Transverse colon (tissue), 4 donors: ENCODE measurements around the gene GSTO1. TPM values are rescaled to one million over a fixed set of nuclear protein-coding genes. Genes with fewer than 3 reads are reported as not detected.

Experiments used
- DNase-seq: peaks from one replicate; pipeline ENCODE4 v3.0.0-alpha.2; 2019
- H3K27ac ChIP-seq, 4 donors: fragments of 200-600 bp; sonication (generic); 2 replicates each; pipeline ENCODE4 v1.5.1; 2016 to 2018; ENCODE audit warnings: inconsistent platforms in 4 of 4
- H3K27me3 ChIP-seq: fragments of 200-600 bp; sonication (generic); 2 replicates; pipeline ENCODE4 v1.5.1; 2017; ENCODE audit warnings: inconsistent platforms
- H3K36me3 ChIP-seq, 4 donors: fragments of 200-600 bp; sonication (generic); 2 replicates each; pipeline ENCODE4 v1.5.1; 2017 to 2019; ENCODE audit warnings: inconsistent platforms in 4 of 4
- H3K4me1 ChIP-seq, 4 donors: fragments of 200-600 bp; sonication (generic); 2 replicates each; pipeline ENCODE4 v1.5.1; 2017 to 2020; ENCODE audit warnings: inconsistent platforms in 4 of 4
- H3K4me3 ChIP-seq, 4 donors: fragments of 200-600 bp; sonication (generic); 1 replicate in 1 of 4; 2 replicates in 3 of 4; pipeline versions ENCODE4 v1.5.1 to v1.6.1; 2017 to 2019; ENCODE audit warnings: inconsistent platforms in 4 of 4
- H3K9me3 ChIP-seq, 2 donors: fragments of 200-600 bp; sonication (generic); 2 replicates each; pipeline ENCODE4 v1.5.1; 2017 to 2019; ENCODE audit warnings: inconsistent platforms in 2 of 2
- EP300 ChIP-seq: sonication (generic); formaldehyde crosslinking; IDR thresholded peaks from one replicate; pipeline ENCODE4 v1.6.1; 2017; ENCODE audit warnings: antibody characterized with exemption, low read depth
- POLR2A ChIP-seq: fragments of 450-650 bp; IDR thresholded peaks from one replicate; pipeline ENCODE4 v1.6.1; 2016; ENCODE audit warnings: antibody characterized with exemption, mild to moderate bottlenecking, moderate library complexity
- POLR2AphosphoS5 ChIP-seq, 3 donors: sonication (generic); formaldehyde crosslinking; IDR thresholded peaks; one replicate each; pipeline ENCODE4 v1.6.1; 2016; ENCODE audit warnings: antibody characterized with exemption in 3 of 3
- WGBS, 2 donors: methylation state at CpG; one replicate each; pipeline ENCODE4 v1.1.5; 2018; ENCODE audit warnings: low coverage in 1 of 2; 5-methylcytosine and 5-hydroxymethylcytosine counted together
- in situ Hi-C, 4 donors: fragments of 200-750 bp; cut with MboI; loops; one replicate each; pipeline versions ENCODE4 v1.15.0 to v1.15.1; 2017; ENCODE audit warnings: low sequenced_read_pairs in 3 of 4, low pct_ligation_motif_present in 1 of 4, low pct_unique_long_range_greater_than_20kb in 1 of 4
- intact Hi-C: fragments of 100-400 bp; cut with DNase I; formaldehyde crosslinking; loops from one replicate; pipeline ENCODE4 v1.15.1; 2023; ENCODE audit warnings: low total_unique reads
- total RNA-seq, 4 donors: library from RNA; depleted of rRNA; stranded (reverse); fragments of >200 nt; gene quantifications; one replicate each; pipeline ENCODE4 v1.1.0, GENCODE V29; 2016
- TF ChIP-seq, protein P1 (sequence below), 5 experiments: fragments of 200-600 bp in 3 of 5; fragments of 450-650 bp in 2 of 5; sonication (generic) in 3 of 5; IDR thresholded peaks; 1 replicate in 2 of 5; 2 replicates in 3 of 5; pipeline ENCODE4 v1.5.1; 2016 to 2017; ENCODE audit warnings: antibody characterized with exemption in 5 of 5, inconsistent platforms in 3 of 5, mild to moderate bottlenecking in 2 of 5, moderate library complexity in 1 of 5

GSTO1 gene
- 10 to 100 TPM; 21.3 to 66.2 (median 45.9) TPM for total RNA-seq

DNA sequence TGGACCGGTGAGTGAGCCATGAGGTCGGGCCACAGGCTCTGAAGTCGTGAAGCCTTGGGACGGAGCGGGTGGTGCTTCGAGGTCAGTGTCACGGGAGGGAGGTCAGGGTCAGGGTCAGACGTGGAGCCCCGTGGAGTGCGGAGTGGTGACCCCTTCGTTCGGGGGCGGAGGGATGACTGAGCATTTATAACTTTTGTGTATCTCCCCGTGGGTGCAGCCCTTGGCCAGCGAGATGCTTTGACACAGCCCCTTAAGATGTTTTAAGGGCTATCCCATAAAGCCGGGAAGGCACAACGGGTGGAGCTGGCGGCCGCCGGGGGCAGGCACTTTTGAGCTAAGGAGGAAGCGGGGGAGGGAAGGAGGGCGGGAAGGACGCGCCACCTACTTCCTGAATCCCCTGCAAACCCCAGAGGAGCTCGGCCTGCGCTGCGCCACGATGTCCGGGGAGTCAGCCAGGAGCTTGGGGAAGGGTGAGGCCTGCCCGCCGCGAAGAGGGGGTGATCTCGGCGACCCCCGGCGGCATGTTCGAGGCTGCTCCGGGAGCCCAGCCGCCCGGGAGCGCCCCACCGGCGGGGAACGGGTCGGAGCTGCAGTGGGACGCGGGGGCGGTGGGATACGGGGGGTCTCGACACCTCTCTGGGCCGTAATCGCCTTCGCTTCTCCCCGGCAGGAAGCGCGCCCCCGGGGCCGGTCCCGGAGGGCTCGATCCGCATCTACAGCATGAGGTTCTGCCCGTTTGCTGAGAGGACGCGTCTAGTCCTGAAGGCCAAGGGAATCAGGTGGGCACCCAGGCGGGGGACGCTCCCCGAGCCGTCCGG is at the start of gene GSTO1:
Gene GSTO1, plus strand, starts transcription at position 400 of the 818 bp plus-strand sequence. Its CDS starts 37 bp downstream, at position 437.
- 1% methylated on average over 48 of the region's 69 CpGs; no CpG with 5 or more reads in 1 of the 2 donors for WGBS, 2 donors
- peaks cover 8 to 56% (median 23%) of the 10 kb centered on the region in 4 donors for H3K4me1 ChIP-seq
- peak; percentile 82 for DNase-seq
- H3K4me3 ChIP-seq = peak within 1 kb of the TSS; percentile 62 to 90 (median 80)
- in situ Hi-C loops (no loop called here), intact Hi-C loops (no loop called here)
- peak within 1 kb of the TSS; percentile 95 to 99 (median 96) for H3K27ac ChIP-seq
- H3K9me3 ChIP-seq = no peaks in the 10 kb centered on the region
- peaks cover 0 to 18% (median 6%) of the 10 kb centered on the region in 4 donors for H3K36me3 ChIP-seq
- H3K27me3 ChIP-seq = no peaks in the 10 kb centered on the region
- peak; percentile 81 to 94 (median 89) for TF ChIP-seq POLR2AphosphoS5 (IDR thresholded peaks at IDR 0.05)
- TF ChIP-seq, protein P1, sequence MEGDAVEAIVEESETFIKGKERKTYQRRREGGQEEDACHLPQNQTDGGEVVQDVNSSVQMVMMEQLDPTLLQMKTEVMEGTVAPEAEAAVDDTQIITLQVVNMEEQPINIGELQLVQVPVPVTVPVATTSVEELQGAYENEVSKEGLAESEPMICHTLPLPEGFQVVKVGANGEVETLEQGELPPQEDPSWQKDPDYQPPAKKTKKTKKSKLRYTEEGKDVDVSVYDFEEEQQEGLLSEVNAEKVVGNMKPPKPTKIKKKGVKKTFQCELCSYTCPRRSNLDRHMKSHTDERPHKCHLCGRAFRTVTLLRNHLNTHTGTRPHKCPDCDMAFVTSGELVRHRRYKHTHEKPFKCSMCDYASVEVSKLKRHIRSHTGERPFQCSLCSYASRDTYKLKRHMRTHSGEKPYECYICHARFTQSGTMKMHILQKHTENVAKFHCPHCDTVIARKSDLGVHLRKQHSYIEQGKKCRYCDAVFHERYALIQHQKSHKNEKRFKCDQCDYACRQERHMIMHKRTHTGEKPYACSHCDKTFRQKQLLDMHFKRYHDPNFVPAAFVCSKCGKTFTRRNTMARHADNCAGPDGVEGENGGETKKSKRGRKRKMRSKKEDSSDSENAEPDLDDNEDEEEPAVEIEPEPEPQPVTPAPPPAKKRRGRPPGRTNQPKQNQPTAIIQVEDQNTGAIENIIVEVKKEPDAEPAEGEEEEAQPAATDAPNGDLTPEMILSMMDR (IDR thresholded peaks at IDR 0.05) = peak in 1 of 5 experiments; percentile 6
- TF ChIP-seq POLR2A = peak; percentile 82
- TF ChIP-seq EP300 = no peak

DNA sequence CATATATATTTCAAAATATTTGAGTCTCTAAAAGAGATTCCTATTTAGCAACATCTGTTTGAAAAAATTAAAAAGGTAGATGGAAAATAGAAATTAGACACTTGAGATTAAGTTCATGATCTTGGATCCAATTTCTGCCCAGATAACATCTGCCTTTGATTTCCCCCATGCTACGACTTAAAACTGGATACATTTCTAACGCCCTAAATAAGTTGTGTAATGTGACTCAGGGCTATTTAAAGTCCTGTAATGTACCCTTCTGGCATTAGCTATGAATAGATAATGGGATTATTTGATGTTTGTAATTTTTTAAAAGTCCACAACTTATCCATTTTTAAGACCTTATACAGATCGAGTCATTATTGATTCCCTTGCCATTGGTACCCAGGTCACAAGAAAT is 46.0 kb upstream of the GSTO1 start:
- intact Hi-C loops = no loop called here
- WGBS, 2 donors = 65 to 80% methylated on average over 3 of the region's 3 CpGs

DNA sequence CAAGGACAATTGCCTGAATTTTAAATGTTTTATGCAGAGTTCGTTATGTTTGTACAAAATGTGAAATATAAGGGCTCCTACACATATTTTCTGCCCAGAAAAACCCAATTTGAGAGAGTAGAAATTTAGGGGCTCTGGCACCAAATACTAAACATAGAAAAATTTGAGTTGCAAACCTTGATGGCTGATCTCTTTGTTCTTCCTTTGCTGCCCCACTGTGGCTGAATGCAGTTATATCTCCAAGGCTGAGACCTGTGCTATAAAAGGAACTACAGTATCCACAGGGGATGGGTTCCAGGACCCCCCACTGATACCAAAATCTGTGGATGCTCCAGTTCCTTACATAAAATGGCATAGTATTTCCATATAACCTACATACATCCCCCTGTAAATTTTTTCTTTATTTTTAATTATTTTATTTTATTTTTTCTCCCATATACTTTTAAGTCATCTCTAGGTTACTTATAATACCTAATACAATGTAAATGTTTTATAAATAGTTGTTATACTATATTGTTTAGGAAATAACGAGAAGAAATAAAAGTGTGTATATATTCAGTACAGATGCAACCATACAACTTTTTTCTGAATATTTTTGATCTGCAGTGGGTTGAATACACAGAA is 45.0 kb upstream of the GSTO1 start:
- H3K27me3 ChIP-seq = no peaks in the 10 kb centered on the region
- no peaks in the 10 kb centered on the region for H3K36me3 ChIP-seq
- no peak overlapping the region for H3K4me3 ChIP-seq
- WGBS, 2 donors = 23 to 37% methylated on average over 2 of the region's 2 CpGs
- H3K27ac ChIP-seq = no peak overlapping the region
- H3K9me3 ChIP-seq = no peaks in the 10 kb centered on the region
- intact Hi-C loops = no loop called here
- H3K4me1 ChIP-seq = no peaks in the 10 kb centered on the region
- in situ Hi-C loops = loop anchor here in 2 of 4 donors (25.0 kb wide), 2 partner anchors 172 to 322 kb away; no protein-coding TSS in a partner anchor
- TF ChIP-seq POLR2AphosphoS5 (IDR thresholded peaks at IDR 0.05) = no peak
- TF ChIP-seq, protein P1 (IDR thresholded peaks at IDR 0.05) = peak; percentile 38 to 53 (median 41)
- no peak for DNase-seq

More for the DNA sequence above, 46.0 kb upstream of the GSTO1 start:
- Histone ChIP-seq H3K36me3 (no peaks in the 10 kb centered on the region), H3K27ac (no peak overlapping the region), H3K27me3 (no peaks in the 10 kb centered on the region), H3K4me3 (no peak overlapping the region), H3K4me1 (no peaks in the 10 kb centered on the region), H3K9me3 (no peaks in the 10 kb centered on the region)
- no peak for DNase-seq
- in situ Hi-C loops = loop anchor here in 2 of 4 donors (25.0 kb wide), 2 partner anchors 171 to 321 kb away; no protein-coding TSS in a partner anchor
- TF ChIP-seq EP300 (no peak), POLR2AphosphoS5 (IDR thresholded peaks at IDR 0.05) (no peak), POLR2A (no peak)
- TF ChIP-seq, protein P1 (IDR thresholded peaks at IDR 0.05) = no peak

DNA sequence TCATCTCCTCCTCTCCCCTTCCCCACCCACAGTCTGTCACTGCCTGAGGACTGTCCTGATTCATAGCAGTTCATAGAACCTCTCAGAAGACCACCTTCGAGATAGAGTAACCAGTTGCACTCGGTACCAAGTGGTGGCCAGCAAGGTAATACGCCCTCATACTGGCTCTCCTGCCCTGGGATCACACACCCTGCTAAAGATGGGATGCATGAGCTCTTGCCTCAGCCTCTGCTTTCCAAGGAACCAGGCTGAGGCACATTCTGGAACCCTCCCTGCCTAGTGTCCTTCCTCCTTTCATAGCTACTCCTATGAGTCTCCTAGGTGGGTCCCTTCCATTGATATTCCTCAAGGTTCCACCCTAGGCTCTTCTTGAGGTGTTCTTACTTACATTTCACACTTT is 38.1 kb upstream of the GSTO1 start:
- in situ Hi-C loops = loop anchor here in 2 of 4 donors (25.0 kb wide), 2 partner anchors 179 to 329 kb away; no protein-coding TSS in a partner anchor
- no peak overlapping the region for H3K4me3 ChIP-seq
- intact Hi-C loops = no loop called here
- peaks cover 0 to 4% (median 0%) of the 10 kb centered on the region in 4 donors for H3K4me1 ChIP-seq
- H3K27ac ChIP-seq = no peak overlapping the region
- H3K36me3 ChIP-seq = no peaks in the 10 kb centered on the region
- no peaks in the 10 kb centered on the region for H3K27me3 ChIP-seq
- H3K9me3 ChIP-seq = no peaks in the 10 kb centered on the region
- 82 to 94% methylated on average over 3 of the region's 3 CpGs for WGBS, 2 donors
- no peak for TF ChIP-seq EP300
- TF ChIP-seq POLR2AphosphoS5 (IDR thresholded peaks at IDR 0.05) = no peak
- TF ChIP-seq, protein P1 (IDR thresholded peaks at IDR 0.05) = no peak
- TF ChIP-seq POLR2A = no peak
- no peak for DNase-seq
